ENCODE results near the gene GJC1. TPM values are rescaled to one million over a fixed set of nuclear protein-coding genes. Genes with fewer than 3 reads are reported as not detected.
"Not testable (repeated sequence)": the region's sequence is repeated elsewhere in the genome, so short reads cannot be mapped to it uniquely, and the experiment has no call there.

Gene GJC1
- total RNA-seq, 5 donors from 2014 or later (not counting 1 experiment from before 2014, with no cell fraction given) = 0.09 to 0.93 (median 0.30) TPM; not detected in 2

DNA sequence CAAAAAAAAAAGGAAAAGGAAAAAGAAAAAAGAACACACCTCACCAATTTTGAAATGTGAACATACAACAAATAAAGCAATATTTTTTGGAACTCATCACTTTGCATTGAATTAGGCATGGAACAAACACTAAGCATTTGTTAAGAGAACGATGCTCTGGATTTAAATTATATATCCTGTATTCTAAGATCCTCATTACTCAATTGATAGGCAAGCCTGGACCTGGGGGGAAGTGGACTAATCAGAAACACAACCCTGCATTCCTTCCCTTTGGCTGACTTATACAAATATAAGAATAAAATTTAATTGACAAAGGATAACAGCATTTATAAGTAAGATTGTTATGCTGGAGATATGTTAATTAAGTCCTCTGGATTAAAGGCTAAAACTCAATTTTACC, 2.2 kb downstream of the GJC1 start:
- H3K27ac ChIP-seq (ENCODE audit: low read length) = no peak overlapping the region
- Mint-ChIP-seq H3K9me3 (no peaks in the 10 kb centered on the region), H3K27me3 (peaks cover 27 to 71% of the 10 kb centered on the region in 2 donors), H3K27ac (no peak overlapping the region), H3K4me1 (peaks cover 9 to 15% (median 11%) of the 10 kb centered on the region in 3 donors), H3K4me3 (no peak overlapping the region), H3K36me3 (no peaks in the 10 kb centered on the region)
- H3K4me3 ChIP-seq (ENCODE audit: control insufficient read depth in 1 of 2, extremely low read depth in 1 of 2, low read length in 1 of 2) = no peak overlapping the region
- WGBS (ENCODE audit: insufficient coverage) = no CpG with 5 or more reads among the region's 1 CpG
- H3K36me3 ChIP-seq (ENCODE audit: control insufficient read depth in 2 of 2, extremely low read depth in 1 of 2, insufficient read depth in 1 of 2, low read length in 1 of 2) = no peaks in the 10 kb centered on the region
- ChIA-PET POLR2A (no interaction called here), CTCF (no interaction called here)
- DNase-seq (no peak), ATAC-seq (replicated peaks in 1 of 4) (no peak)
- no peaks in the 10 kb centered on the region for H3K9me3 ChIP-seq
- H3K4me1 ChIP-seq (ENCODE audit: control insufficient read depth in 1 of 2, extremely low read depth in 1 of 2, insufficient read depth in 2 of 2, low read length in 2 of 2) = peaks cover 4 to 11% of the 10 kb centered on the region in 2 experiments
- H3K27me3 ChIP-seq (replicated peaks in 1 of 2; ENCODE audit: control insufficient read depth in 2 of 2, extremely low read depth in 1 of 2, insufficient read depth in 2 of 2, low read length in 1 of 2) = peaks cover 8 to 74% of the 10 kb centered on the region in 2 experiments

DNA sequence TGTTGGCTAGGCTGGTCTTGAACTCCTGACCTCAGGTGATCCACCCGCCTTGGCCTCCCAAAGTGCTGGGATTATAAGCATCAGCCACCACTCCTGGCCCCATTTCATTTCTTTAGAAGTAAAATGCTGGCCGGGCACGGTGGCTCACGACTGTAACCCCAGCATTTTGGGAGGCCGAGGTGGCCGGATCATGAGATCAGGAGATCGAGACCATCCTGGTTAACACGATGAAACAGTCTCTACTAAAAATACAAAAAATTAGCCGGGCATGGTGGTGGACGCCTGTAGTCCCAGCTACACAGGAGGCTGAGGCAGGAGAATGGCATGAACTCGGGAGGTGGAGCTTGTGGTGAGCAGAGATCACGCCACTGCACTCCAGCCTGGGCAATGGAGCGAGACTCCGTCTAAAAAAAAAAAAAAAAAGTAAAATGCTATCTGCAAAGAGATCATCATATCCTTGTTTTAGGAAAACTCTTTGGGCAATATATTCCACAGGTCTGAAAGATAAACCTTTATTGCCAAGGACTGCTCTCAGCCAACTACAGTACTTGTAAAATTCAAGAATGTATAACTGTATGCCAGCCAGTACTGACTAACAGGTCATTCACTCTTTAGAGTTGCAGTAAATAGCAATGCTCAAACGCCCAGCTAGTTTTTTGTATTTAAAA, 3.8 kb downstream of the GJC1 start:
- no peaks in the 10 kb centered on the region for H3K36me3 Mint-ChIP-seq
- no peaks in the 10 kb centered on the region for H3K9me3 ChIP-seq
- DNase-seq = no peak
- ATAC-seq (replicated peaks in 1 of 4) = no peak
- CTCF ChIA-PET = interaction anchor here in 1 of 2 donors (0.6 kb wide), 1 partner anchor 917 kb away, joined by 3 read pairs; no protein-coding TSS in a partner anchor
- 90% methylated on average over 7 of the region's 15 CpGs for WGBS (ENCODE audit: insufficient coverage)
- peaks cover 8 to 62% of the 10 kb centered on the region in 2 experiments for H3K27me3 ChIP-seq (replicated peaks in 1 of 2; ENCODE audit: control insufficient read depth in 2 of 2, extremely low read depth in 1 of 2, insufficient read depth in 2 of 2, low read length in 1 of 2)
- POLR2A ChIA-PET = no interaction called here
- H3K4me3 ChIP-seq (ENCODE audit: control insufficient read depth in 1 of 2, extremely low read depth in 1 of 2, low read length in 1 of 2) = no peak overlapping the region
- H3K4me1 Mint-ChIP-seq = peaks cover 9 to 15% (median 11%) of the 10 kb centered on the region in 3 donors
- H3K27ac Mint-ChIP-seq = no peak overlapping the region
- peaks cover 4 to 11% of the 10 kb centered on the region in 2 experiments for H3K4me1 ChIP-seq (ENCODE audit: control insufficient read depth in 1 of 2, extremely low read depth in 1 of 2, insufficient read depth in 2 of 2, low read length in 2 of 2)
- H3K27me3 Mint-ChIP-seq = peaks cover 24 to 59% of the 10 kb centered on the region in 2 donors
- no peaks in the 10 kb centered on the region for H3K9me3 Mint-ChIP-seq
- H3K27ac ChIP-seq (ENCODE audit: low read length) = no peak overlapping the region
- no peak overlapping the region for H3K4me3 Mint-ChIP-seq
- no peaks in the 10 kb centered on the region for H3K36me3 ChIP-seq (ENCODE audit: control insufficient read depth in 2 of 2, extremely low read depth in 1 of 2, insufficient read depth in 1 of 2, low read length in 1 of 2)

DNA sequence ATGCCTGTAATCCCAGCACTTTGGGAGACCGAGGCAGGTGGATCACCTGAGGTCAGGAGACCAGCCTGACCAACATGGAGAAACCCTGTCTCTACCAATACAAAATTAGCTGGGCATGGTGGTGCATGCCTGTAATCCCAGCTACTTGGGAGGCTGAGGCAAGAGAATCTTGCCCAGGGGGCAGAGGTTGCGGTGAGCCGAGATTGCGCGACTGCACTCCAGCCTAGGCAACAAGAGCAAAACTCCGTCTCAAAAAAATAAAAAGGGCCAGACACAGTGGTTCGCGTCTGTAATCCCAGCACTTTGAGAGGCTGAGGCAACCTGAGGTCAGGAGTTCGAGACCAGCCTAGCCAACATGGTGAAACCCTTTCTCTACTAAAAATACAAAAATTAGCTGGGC, 4.9 kb downstream of the GJC1 start:
- H3K4me3 Mint-ChIP-seq; H3K36me3 ChIP-seq (ENCODE audit: control insufficient read depth in 2 of 2, extremely low read depth in 1 of 2, insufficient read depth in 1 of 2, low read length in 1 of 2); H3K36me3 Mint-ChIP-seq; H3K4me1 ChIP-seq (ENCODE audit: control insufficient read depth in 1 of 2, extremely low read depth in 1 of 2, insufficient read depth in 2 of 2, low read length in 2 of 2); H3K4me3 ChIP-seq (ENCODE audit: control insufficient read depth in 1 of 2, extremely low read depth in 1 of 2, low read length in 1 of 2); H3K27ac Mint-ChIP-seq; H3K27ac ChIP-seq (ENCODE audit: low read length); H3K9me3 Mint-ChIP-seq; CTCF ChIA-PET; H3K9me3 ChIP-seq; POLR2A ChIA-PET; DNase-seq; ATAC-seq (replicated peaks in 1 of 4): not testable (repeated sequence)
- H3K27me3 ChIP-seq (replicated peaks in 1 of 2; ENCODE audit: control insufficient read depth in 2 of 2, extremely low read depth in 1 of 2, insufficient read depth in 2 of 2, low read length in 1 of 2) = peaks cover 3 to 52% of the 10 kb centered on the region in 2 experiments
- H3K27me3 Mint-ChIP-seq = peaks cover 24 to 51% of the 10 kb centered on the region in 2 donors
- 98% methylated on average over 8 of the region's 9 CpGs for WGBS (ENCODE audit: insufficient coverage)
- H3K4me1 Mint-ChIP-seq = peaks cover 9 to 11% (median 11%) of the 10 kb centered on the region in 3 donors

DNA sequence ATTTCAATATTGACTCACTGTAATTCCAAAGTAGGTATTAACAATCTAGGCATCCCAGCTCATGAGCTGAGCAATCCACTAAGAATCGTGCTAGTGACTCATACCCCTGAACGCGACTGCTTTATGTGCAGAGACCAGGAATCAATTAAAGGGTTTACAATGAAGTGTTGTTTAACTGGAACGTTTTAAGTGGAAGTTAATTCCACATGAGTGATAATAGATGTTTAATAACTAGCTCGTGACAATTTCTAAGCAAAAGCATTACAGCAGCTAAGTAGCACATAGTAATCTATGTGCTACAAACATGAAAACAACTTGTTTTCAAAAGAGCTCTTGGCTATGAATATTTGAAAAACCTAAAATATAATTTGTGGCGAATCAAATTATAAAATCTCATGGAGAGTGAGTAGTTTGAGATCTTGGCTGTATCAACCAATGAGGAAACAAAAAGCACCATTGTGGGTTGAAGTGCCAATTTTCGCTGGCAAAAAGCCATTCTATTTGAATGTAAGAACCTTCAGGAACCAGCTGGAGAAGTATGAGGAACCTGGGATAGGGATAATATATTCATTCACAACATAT, 9.4 kb downstream of the GJC1 start:
- no peak for ATAC-seq (replicated peaks in 1 of 4)
- POLR2A ChIA-PET = no interaction called here
- Histone ChIP-seq H3K4me3 (ENCODE audit: control insufficient read depth in 1 of 2, extremely low read depth in 1 of 2, low read length in 1 of 2) (no peak overlapping the region), H3K36me3 (ENCODE audit: control insufficient read depth in 2 of 2, extremely low read depth in 1 of 2, insufficient read depth in 1 of 2, low read length in 1 of 2) (no peaks in the 10 kb centered on the region), H3K4me1 (ENCODE audit: control insufficient read depth in 1 of 2, extremely low read depth in 1 of 2, insufficient read depth in 2 of 2, low read length in 2 of 2) (no peaks in the 10 kb centered on the region), H3K27ac (ENCODE audit: low read length) (no peak overlapping the region), H3K27me3 (replicated peaks in 1 of 2; ENCODE audit: control insufficient read depth in 2 of 2, extremely low read depth in 1 of 2, insufficient read depth in 2 of 2, low read length in 1 of 2) (peaks cover 0 to 36% of the 10 kb centered on the region in 2 experiments), H3K9me3 (no peaks in the 10 kb centered on the region)
- no peaks in the 10 kb centered on the region for H3K36me3 Mint-ChIP-seq
- peaks cover 5 to 32% of the 10 kb centered on the region in 2 donors for H3K27me3 Mint-ChIP-seq
- DNase-seq = no peak
- no peaks in the 10 kb centered on the region for H3K4me1 Mint-ChIP-seq
- no peaks in the 10 kb centered on the region for H3K9me3 Mint-ChIP-seq
- no peak overlapping the region for H3K27ac Mint-ChIP-seq
- CTCF ChIA-PET = no interaction called here
- H3K4me3 Mint-ChIP-seq = no peak overlapping the region
- WGBS (ENCODE audit: insufficient coverage) = 89% methylated on average over 3 of the region's 7 CpGs

DNA sequence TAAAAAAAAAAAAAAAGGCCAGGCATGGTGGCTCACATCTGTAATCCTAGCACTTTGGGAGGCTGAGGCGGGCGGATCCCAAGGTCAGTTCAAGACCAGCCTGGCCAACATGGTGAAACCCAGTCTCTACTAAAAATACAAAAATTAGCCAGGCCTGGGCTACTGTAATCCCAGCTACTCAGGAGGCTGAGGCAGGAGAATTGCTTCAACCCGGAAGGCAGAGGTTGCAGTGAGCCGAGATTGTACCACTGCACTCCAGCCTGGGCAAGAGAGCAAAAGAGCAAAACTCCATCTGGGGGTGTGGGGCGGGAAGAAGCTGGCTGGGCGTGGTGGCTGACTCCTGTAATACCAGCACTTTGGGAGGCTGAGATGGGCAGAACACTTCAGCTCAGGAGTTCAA, 11.6 kb downstream of the GJC1 start:
- H3K9me3 Mint-ChIP-seq; H3K4me3 Mint-ChIP-seq; CTCF ChIA-PET; H3K27ac Mint-ChIP-seq; H3K4me1 ChIP-seq (ENCODE audit: control insufficient read depth in 1 of 2, extremely low read depth in 1 of 2, insufficient read depth in 2 of 2, low read length in 2 of 2); H3K36me3 Mint-ChIP-seq; H3K27ac ChIP-seq (ENCODE audit: low read length); H3K4me3 ChIP-seq (ENCODE audit: control insufficient read depth in 1 of 2, extremely low read depth in 1 of 2, low read length in 1 of 2); H3K36me3 ChIP-seq (ENCODE audit: control insufficient read depth in 2 of 2, extremely low read depth in 1 of 2, insufficient read depth in 1 of 2, low read length in 1 of 2); POLR2A ChIA-PET; ATAC-seq (replicated peaks in 1 of 4); H3K4me1 Mint-ChIP-seq; H3K9me3 ChIP-seq; DNase-seq: not testable (repeated sequence)
- H3K27me3 ChIP-seq (replicated peaks in 1 of 2; ENCODE audit: control insufficient read depth in 2 of 2, extremely low read depth in 1 of 2, insufficient read depth in 2 of 2, low read length in 1 of 2) = peaks cover 0 to 16% of the 10 kb centered on the region in 2 experiments
- 89% methylated on average over 4 of the region's 6 CpGs for WGBS (ENCODE audit: insufficient coverage)
- peaks cover 1 to 17% of the 10 kb centered on the region in 2 donors for H3K27me3 Mint-ChIP-seq

DNA sequence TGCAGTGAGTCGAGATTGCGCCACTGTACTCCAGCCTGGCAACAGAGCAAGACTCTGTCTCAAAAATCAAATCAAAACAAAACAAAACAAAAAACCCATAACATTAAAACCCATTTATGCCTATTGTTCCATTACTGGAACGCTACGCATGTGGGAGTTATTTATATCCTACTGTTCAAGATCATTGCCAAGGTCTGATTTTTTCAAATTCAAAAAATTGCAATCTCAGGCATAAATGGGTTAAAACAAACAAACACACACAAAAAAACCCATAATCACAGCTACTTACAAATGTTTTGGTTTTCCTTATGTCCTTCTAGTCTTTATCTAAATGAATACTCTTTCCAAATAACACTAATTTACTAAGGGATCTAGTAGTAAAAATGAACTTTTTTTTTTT, 17.8 kb downstream of the GJC1 start:
- H3K9me3 ChIP-seq = no peaks in the 10 kb centered on the region
- no peaks in the 10 kb centered on the region for H3K9me3 Mint-ChIP-seq
- H3K4me3 Mint-ChIP-seq = no peak overlapping the region
- no peaks in the 10 kb centered on the region for H3K4me1 Mint-ChIP-seq
- H3K36me3 Mint-ChIP-seq = no peaks in the 10 kb centered on the region
- no CpG with 5 or more reads among the region's 4 CpGs for WGBS (ENCODE audit: insufficient coverage)
- H3K4me3 ChIP-seq (ENCODE audit: control insufficient read depth in 1 of 2, extremely low read depth in 1 of 2, low read length in 1 of 2) = no peak overlapping the region
- no peaks in the 10 kb centered on the region for H3K36me3 ChIP-seq (ENCODE audit: control insufficient read depth in 2 of 2, extremely low read depth in 1 of 2, insufficient read depth in 1 of 2, low read length in 1 of 2)
- H3K4me1 ChIP-seq (ENCODE audit: control insufficient read depth in 1 of 2, extremely low read depth in 1 of 2, insufficient read depth in 2 of 2, low read length in 2 of 2) = no peaks in the 10 kb centered on the region
- DNase-seq (no peak), ATAC-seq (replicated peaks in 1 of 4) (no peak)
- CTCF ChIA-PET = no interaction called here
- POLR2A ChIA-PET = no interaction called here
- H3K27me3 ChIP-seq (replicated peaks in 1 of 2; ENCODE audit: control insufficient read depth in 2 of 2, extremely low read depth in 1 of 2, insufficient read depth in 2 of 2, low read length in 1 of 2) = peaks cover 0 to 15% of the 10 kb centered on the region in 2 experiments
- peaks cover 0 to 9% of the 10 kb centered on the region in 2 donors for H3K27me3 Mint-ChIP-seq
- H3K27ac ChIP-seq (ENCODE audit: low read length) = no peak overlapping the region
- H3K27ac Mint-ChIP-seq = no peak overlapping the region

Data from T-cell (primary cell).